HG02678 (cell line): ENCODE results near the gene CCNDBP1.
"Not testable (repeated sequence)": the region's sequence is repeated elsewhere in the genome, so short reads cannot be mapped to it uniquely, and the experiment has no call there.

ENCODE experiments used
- ATAC-seq: cut with Tn5 transposase; IDR thresholded peaks from one replicate; pipeline ENCODE4 v1.9.1; 2021; ENCODE audit warnings: mild to moderate bottlenecking, moderate library complexity; ENCODE audit not compliant: unreplicated experiment

Gene CCNDBP1

GRCh38 chr15:43193710-43194109 lies 8.5 kb downstream of the CCNDBP1 start:
- no peak for ATAC-seq

- ATAC-seq: no peak
These were observed 9.6 kb downstream of the CCNDBP1 start for GRCh38 chr15:43194795-43195194.

GRCh38 chr15:43196760-43197548 lies 11.8 kb downstream of the CCNDBP1 start:
- no peak for ATAC-seq

- ATAC-seq: not testable (repeated sequence)
These were observed 12.6 kb downstream of the CCNDBP1 start for GRCh38 chr15:43197773-43198172.

DNA sequence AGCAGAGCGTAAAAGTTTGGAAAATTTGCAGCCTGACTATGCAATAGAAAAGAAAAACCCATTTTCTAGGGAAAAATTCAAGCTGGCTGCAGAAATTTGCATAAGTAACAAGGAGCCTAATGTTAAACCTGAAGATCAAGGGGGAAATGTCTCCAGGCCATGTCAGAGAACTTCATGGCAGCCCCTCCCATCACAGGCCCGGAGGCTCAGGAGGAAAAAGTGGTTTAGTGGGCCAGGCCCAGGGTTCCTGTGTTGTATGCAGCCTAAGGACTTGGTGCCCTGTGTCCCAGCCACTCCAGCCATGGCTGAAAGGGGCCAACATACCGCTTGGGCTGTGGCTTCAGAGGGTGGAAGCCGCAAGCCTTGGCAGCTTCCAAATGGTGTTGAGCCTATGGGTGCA lies 13.4 kb downstream of the CCNDBP1 start:
- ATAC-seq: not testable (repeated sequence)

- ATAC-seq: no peak
These were observed 13.8 kb downstream of the CCNDBP1 start for GRCh38 chr15:43198992-43199391.

GRCh38 chr15:43199945-43200488 lies 14.8 kb downstream of the CCNDBP1 start:
- ATAC-seq: no peak

GRCh38 chr15:43204016-43204901 lies 19.1 kb downstream of the CCNDBP1 start:
- ATAC-seq: no peak

DNA sequence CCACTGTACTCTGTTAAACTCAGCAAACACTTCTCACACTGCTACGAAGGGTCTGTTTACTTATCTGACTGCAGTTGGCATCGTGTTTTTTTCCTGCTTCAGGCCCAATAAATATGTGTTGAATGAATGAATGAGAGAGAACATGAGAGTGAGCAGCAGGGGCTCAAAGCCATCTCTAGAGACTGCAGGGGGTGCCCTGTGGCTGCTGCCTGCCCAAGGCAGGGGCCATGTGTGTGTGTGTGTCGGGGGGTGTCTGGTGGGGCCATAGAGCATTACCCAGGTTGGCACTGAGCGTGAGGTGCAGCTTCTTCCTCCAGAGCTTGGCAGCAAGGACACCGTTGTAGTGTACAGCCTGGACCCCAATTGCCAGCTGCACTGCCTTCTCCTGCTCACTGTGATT lies 20.9 kb downstream of the CCNDBP1 start:
- ATAC-seq: no peak

DNA sequence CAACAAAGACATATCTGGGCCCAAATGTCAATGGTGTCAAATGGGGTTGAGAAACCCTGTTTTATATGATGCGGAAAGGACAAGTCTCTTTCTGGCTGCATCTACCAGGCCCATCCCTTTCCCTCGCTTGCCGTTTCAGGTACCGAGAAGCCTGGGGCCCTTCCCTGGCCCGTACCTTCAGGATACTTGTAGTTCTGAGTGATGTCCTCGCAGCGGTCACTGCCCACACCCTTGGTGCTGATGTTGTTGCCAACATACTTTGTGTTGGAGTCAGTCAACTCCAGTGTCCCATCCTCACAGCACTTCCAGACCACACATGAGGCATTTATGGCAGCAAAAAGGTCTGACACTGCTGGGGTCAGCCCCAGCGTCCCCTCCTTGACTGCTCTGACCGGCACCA lies 21.8 kb downstream of the CCNDBP1 start:
- ATAC-seq: no peak

DNA sequence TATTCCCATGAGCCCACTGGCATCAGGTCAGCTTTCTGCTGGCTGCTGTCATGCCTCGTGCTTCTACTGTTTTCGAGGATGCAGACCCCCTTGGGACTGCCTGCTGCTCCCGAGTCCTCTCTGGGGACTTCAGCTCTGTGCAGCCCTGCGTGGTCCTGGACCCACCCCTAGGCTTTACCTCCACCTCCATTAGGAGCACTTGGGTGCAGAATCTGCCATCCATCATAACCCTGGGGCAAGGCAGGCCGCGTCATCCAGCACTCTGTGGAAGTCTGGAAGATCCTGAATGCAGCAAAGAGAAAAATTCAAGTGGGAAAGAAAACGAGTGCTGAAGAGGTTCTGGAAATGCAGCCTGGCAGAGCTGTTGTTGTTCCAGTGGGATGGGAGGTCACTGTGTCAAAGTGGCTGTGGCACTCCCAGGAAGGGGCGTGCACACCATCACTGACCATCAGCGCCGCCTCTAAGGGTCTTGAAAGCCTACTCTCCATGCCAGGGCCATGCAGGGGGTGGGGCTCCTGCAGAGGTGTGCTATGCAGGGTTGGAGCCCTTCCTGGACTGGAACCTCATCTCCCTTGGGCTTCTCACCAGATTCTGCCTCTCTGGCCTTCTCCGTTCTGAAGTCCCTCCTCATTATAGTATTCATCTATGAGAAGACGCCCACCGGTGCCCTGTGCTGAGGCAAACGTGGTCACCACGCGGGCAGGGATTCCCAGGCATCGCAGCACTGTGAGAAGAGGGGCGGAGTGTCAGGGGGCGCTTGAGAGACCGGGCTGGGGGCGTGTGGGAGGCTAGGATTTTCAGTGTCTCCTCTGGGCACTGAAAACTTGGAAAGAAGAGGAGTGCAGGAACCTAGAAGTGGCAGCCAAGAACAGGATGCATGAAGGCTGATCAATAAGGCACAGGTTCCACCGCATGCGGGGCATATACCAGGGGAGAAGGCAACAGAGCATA lies 23.1 kb downstream of the CCNDBP1 start:
- ATAC-seq: no peak

GRCh38 chr15:43209059-43209824 lies 24.0 kb downstream of the CCNDBP1 start:
- no peak for ATAC-seq

DNA sequence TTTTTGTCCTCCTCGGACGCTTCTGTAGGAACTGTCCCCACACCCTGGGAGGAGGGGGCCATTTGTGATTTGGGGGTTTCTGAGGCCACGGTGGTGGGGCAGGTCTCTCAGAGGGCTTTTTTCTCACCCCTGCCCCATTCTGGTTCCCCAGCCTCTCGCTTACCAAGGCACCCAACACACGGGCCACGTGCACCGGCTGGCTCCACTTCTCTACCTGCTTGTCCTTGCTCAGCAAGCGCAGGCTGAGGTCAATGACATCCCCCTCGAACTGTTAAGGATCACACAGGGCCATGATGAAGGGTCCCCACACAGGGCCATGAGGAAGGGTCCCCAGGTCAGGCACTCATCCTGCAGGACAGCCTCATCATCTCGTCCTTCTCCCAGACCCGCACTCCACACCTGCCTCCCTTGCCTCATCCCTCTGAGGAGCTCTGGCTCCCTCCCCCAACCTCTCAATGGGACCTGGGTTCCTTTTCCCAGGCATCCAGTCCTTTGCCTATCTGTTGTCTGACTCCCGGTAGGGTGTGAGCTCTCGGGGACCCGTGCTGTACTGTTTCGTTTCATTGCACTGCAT lies 25.1 kb downstream of the CCNDBP1 start:
- no peak for ATAC-seq

- ATAC-seq: no peak
These were observed 25.6 kb downstream of the CCNDBP1 start for GRCh38 chr15:43210807-43211206.

GRCh38 chr15:43211224-43211735 lies 26.1 kb downstream of the CCNDBP1 start:
- ATAC-seq: no peak

GRCh38 chr15:43212299-43212698 lies 27.1 kb downstream of the CCNDBP1 start:
- ATAC-seq: no peak

- no peak for ATAC-seq
These were observed 27.7 kb downstream of the CCNDBP1 start for GRCh38 chr15:43212951-43213350.

DNA sequence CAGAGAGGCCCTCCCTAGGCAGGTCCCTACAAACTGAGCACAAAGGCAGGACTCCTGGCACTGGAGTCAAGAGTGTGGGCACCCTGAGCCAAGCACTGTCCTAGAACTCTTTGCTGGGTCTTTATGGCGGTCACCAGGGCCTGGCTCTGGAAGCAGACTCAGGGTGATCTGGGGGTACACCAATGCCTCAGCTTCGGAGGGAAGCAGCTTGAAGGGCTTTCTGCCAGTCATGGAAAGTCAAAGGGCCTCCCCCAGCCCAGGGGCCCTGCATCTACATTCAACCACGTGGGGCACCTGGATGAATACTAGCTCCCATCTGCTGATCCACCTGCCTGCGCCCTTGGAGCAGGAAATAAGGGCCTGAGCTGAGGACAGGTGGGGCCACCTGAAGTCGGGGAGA lies 28.3 kb downstream of the CCNDBP1 start:
- no peak for ATAC-seq

DNA sequence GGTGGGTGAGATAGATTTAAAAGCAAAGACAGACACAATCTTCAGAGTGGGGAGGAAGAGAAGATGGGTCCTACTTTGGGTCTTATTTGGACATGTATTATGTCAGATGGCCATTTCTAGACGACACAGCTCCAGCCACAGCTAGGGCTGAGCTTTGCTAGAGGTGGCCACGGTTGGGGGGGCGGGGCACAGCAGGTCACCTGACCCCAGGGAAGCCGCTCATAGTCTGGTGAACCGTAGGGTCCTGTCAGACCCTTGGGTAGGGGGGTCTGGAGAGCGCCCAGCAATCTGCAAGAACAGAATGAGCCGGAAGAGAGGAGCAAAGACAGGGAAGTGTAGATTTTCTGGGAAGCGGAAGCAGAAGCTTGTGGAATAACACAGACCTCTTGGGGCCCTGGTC lies 29.0 kb downstream of the CCNDBP1 start:
- no peak for ATAC-seq
